Measurements from ENCODE around the gene DEK.

DEK gene

GRCh38 chr6:18249271-18249670 lies 15.1 kb downstream of the DEK start:
- H2AFZ ChIP-seq (ENCODE audit: low read depth) = no peak overlapping the region
- H4K20me1 ChIP-seq (ENCODE audit: insufficient read depth) = no peaks in the 10 kb centered on the region
- H3K4me1 ChIP-seq (ENCODE audit: low read depth, poor library complexity, severe bottlenecking) = peaks cover 44% of the 10 kb centered on the region
- H3K27ac ChIP-seq = no peak overlapping the region
- no peaks in the 10 kb centered on the region for H3K27me3 ChIP-seq (ENCODE audit: insufficient read depth, low read depth)
- H3K36me3 ChIP-seq (ENCODE audit: insufficient read depth) = peaks cover 12% of the 10 kb centered on the region; the same call in 1 of the 2 replicates
- H3K9ac ChIP-seq = no peak overlapping the region
- no peaks in the 10 kb centered on the region; the same call in 1 of the 2 replicates for H3K79me2 ChIP-seq (ENCODE audit: insufficient read depth, low read depth)
- TF ChIP-seq, protein P1, sequence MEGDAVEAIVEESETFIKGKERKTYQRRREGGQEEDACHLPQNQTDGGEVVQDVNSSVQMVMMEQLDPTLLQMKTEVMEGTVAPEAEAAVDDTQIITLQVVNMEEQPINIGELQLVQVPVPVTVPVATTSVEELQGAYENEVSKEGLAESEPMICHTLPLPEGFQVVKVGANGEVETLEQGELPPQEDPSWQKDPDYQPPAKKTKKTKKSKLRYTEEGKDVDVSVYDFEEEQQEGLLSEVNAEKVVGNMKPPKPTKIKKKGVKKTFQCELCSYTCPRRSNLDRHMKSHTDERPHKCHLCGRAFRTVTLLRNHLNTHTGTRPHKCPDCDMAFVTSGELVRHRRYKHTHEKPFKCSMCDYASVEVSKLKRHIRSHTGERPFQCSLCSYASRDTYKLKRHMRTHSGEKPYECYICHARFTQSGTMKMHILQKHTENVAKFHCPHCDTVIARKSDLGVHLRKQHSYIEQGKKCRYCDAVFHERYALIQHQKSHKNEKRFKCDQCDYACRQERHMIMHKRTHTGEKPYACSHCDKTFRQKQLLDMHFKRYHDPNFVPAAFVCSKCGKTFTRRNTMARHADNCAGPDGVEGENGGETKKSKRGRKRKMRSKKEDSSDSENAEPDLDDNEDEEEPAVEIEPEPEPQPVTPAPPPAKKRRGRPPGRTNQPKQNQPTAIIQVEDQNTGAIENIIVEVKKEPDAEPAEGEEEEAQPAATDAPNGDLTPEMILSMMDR (conservative IDR thresholded peaks at IDR 0.05; ENCODE audit: low read depth, low read length) = no peak
- H3K4me2 ChIP-seq = no peak overlapping the region
- H3K4me3 ChIP-seq (IDR thresholded peaks at IDR 0.05; ENCODE audit: insufficient read depth, low read depth, low read length) = no peak overlapping the region

DNA sequence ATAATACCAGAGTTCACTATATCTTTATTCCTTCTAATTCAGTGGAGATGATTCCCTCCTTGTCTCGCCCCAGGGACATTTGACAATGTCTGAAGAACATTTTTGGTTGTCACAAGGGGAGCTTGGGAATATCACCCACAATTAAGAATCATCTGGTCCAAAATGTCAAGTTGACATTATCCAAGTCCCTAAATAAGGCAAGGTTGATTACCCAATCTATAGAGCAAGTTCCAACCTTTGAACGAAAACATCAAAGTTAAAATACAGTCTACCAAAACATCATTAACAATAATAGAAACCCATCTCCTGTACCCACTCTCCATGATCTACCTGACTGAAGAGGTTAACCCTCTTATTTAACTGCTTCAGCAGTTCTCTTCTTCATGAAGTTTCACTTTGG lies 15.6 kb downstream of the DEK start:
- no peak overlapping the region for H3K27ac ChIP-seq
- H2AFZ ChIP-seq (ENCODE audit: low read depth) = no peak overlapping the region
- H3K79me2 ChIP-seq (ENCODE audit: insufficient read depth, low read depth) = no peaks in the 10 kb centered on the region; the same call in 1 of the 2 replicates
- no peak overlapping the region for H3K4me3 ChIP-seq (IDR thresholded peaks at IDR 0.05; ENCODE audit: insufficient read depth, low read depth, low read length)
- TF ChIP-seq, protein P1 (conservative IDR thresholded peaks at IDR 0.05; ENCODE audit: low read depth, low read length) = no peak
- peaks cover 50% of the 10 kb centered on the region for H3K4me1 ChIP-seq (ENCODE audit: low read depth, poor library complexity, severe bottlenecking)
- no peaks in the 10 kb centered on the region for H4K20me1 ChIP-seq (ENCODE audit: insufficient read depth)
- H3K4me2 ChIP-seq = no peak overlapping the region
- peaks cover 12% of the 10 kb centered on the region; the same call in 1 of the 2 replicates for H3K36me3 ChIP-seq (ENCODE audit: insufficient read depth)
- H3K27me3 ChIP-seq (ENCODE audit: insufficient read depth, low read depth) = no peaks in the 10 kb centered on the region
- H3K9ac ChIP-seq = no peak overlapping the region

- peaks cover 65% of the 10 kb centered on the region for H3K4me1 ChIP-seq (ENCODE audit: low read depth, poor library complexity, severe bottlenecking)
- no peaks in the 10 kb centered on the region for H4K20me1 ChIP-seq (ENCODE audit: insufficient read depth)
- peaks cover 6% of the 10 kb centered on the region; the same call in 1 of the 2 replicates for H3K79me2 ChIP-seq (ENCODE audit: insufficient read depth, low read depth)
- H3K27me3 ChIP-seq (ENCODE audit: insufficient read depth, low read depth) = no peaks in the 10 kb centered on the region
- no peak overlapping the region for H2AFZ ChIP-seq (ENCODE audit: low read depth)
- H3K9ac ChIP-seq = no peak overlapping the region
- no peak overlapping the region for H3K27ac ChIP-seq
- TF ChIP-seq, protein P1 (conservative IDR thresholded peaks at IDR 0.05; ENCODE audit: low read depth, low read length) = no peak
- H3K36me3 ChIP-seq (ENCODE audit: insufficient read depth) = peaks cover 15% of the 10 kb centered on the region; the same call in 1 of the 2 replicates
- 0 out of 2 replicates have a peak overlapping the region, but pooled peaks have one; percentile 20 for H3K4me2 ChIP-seq
- no peak overlapping the region for H3K4me3 ChIP-seq (IDR thresholded peaks at IDR 0.05; ENCODE audit: insufficient read depth, low read depth, low read length)
Observed at GRCh38 chr6:18247002-18247401, 17.3 kb downstream of the DEK start.

DNA sequence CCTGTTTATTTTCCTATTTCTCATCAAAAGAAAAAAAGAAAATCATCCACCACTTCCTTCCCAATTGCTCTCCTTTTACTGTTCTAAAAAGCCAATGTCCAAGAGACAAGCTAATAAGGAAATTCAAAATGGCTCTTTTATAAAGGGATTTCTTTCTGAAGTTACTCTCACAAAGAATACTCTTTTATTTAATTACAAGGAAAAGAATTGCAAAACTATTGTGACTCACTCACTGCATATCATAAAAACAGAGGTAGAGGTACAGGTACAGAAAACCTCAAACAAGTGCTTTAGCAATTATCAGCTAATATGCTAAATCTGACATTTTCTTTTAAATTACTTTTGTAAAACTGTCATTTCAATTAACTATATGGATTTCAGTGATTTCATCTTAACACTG lies 18.1 kb downstream of the DEK start:
- Histone ChIP-seq H4K20me1 (ENCODE audit: insufficient read depth) (no peaks in the 10 kb centered on the region), H3K27me3 (ENCODE audit: insufficient read depth, low read depth) (no peaks in the 10 kb centered on the region), H2AFZ (ENCODE audit: low read depth) (no peak overlapping the region), H3K27ac (no peak overlapping the region), H3K36me3 (ENCODE audit: insufficient read depth) (peaks cover 13% of the 10 kb centered on the region; the same call in 1 of the 2 replicates), H3K4me3 (IDR thresholded peaks at IDR 0.05; ENCODE audit: insufficient read depth, low read depth, low read length) (no peak overlapping the region), H3K9ac (no peak overlapping the region), H3K4me2 (peak overlapping the region; percentile 20; the same call in 1 of the 2 replicates), H3K4me1 (ENCODE audit: low read depth, poor library complexity, severe bottlenecking) (peaks cover 73% of the 10 kb centered on the region), H3K79me2 (ENCODE audit: insufficient read depth, low read depth) (peaks cover 6% of the 10 kb centered on the region; the same call in 1 of the 2 replicates)
- TF ChIP-seq, protein P1 (conservative IDR thresholded peaks at IDR 0.05; ENCODE audit: low read depth, low read length) = no peak
